Measurements from ENCODE around the gene PPARD. TPM values are rescaled to one million over a fixed set of nuclear protein-coding genes. Genes with fewer than 3 reads are reported as not detected.
A peak's percentile ranks its signal among the peaks of the same experiment; 100 is the strongest.

PPARD gene
- polyA plus RNA-seq, 4 donors = 20.5 to 30.5 (median 26.6) TPM

DNA sequence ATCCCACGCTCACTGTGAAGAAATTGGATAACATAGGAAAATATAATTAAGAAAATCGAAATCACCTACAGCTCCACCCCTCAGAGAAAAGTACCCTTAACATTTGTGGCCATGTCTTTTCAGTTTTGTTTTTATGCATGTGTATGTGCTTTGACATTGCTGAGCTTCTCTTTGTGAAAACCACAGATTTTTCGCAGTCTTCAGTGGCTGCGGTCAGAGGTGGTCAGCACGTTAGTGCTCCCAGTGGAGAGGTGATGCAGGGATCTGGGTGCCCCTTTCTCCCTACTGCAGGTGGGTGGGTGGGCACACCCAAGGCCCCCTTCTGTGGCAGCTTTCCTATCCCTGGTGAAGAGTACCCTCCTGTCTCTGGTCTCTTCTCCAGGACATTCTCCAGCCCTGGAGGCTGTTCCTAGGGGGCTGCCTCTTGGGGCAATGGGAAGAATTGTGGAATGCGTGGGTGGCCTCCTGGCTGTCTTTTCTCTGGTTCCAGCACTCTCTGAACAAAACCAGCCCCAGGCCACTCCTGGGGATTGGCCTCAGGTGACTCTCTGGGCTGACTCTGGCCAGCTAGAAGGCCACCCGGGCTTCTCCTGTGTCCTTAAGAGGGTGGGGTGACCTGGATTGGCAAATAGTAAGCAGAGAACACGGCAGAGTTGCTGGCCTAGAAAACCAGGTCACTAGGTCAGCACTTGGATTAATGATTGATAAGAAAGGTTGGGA is 59.9 kb downstream of the PPARD start:
- peak in 2 of 4 donors; percentile 42 to 49 for DNase-seq (ENCODE audit: low read depth in 4 of 4, low spot score in 2 of 4)

DNA sequence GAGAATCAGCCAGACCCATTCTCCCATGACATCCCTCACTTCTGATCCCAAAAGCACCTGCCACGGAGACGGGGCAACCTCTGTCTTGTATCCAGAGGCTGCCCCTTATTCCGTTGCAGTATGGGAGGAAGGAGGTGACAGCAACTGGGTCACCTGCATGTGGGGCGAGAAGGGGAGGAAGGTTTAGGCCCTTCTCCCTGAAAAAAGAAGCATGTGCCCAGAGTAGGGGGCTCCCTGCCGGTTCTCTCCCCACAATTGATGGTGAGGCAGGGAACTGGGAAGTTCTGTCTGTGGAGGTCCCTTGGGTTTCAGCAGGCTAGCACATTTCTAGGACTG is 60.5 kb downstream of the PPARD start:
- DNase-seq (ENCODE audit: low read depth in 4 of 4, low spot score in 2 of 4) = no peak

DNA sequence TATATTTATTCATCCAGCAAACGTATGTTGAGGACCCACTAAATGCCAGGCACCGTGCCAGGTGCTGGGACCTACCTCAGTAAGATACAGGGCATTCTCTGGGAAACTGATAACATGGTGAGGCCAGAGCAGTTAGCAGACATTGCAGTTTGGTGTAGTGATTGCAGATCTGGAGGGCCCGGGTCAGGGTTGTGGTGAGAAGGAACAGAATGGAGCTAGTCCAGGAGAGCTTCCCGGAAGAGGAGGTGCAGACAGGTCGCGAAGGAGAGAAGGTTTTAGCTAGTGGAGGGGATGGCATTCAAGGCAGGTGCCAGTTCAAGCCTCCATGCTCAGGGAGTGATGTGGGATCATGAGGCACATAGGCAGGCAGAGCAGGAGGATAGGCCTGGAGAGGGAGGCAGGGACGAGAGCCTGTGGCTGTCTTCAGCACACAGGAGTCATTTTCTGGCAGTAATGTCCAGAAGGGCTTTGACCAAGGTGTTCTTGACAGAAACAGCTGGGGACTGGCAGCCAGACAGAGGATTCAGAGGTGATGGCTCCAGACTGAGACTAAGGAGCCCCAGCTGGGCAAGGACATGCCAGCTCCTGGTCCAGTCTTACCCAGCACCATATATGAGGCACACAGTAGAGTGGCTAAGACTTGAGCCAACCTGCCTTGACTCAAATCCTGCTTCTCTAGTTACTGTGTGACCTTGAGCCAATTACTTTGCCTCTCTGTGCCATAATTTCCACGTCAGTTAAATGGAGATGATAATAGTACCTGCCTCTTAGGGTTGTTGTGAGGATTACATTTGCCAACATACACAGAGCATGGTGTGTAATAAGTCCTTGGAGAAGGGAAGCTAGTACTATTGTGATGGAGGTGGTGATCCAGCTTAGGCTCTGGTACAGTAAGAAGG is 61.4 kb downstream of the PPARD start:
- DNase-seq (ENCODE audit: low read depth in 4 of 4, low spot score in 2 of 4) = no peak

DNA sequence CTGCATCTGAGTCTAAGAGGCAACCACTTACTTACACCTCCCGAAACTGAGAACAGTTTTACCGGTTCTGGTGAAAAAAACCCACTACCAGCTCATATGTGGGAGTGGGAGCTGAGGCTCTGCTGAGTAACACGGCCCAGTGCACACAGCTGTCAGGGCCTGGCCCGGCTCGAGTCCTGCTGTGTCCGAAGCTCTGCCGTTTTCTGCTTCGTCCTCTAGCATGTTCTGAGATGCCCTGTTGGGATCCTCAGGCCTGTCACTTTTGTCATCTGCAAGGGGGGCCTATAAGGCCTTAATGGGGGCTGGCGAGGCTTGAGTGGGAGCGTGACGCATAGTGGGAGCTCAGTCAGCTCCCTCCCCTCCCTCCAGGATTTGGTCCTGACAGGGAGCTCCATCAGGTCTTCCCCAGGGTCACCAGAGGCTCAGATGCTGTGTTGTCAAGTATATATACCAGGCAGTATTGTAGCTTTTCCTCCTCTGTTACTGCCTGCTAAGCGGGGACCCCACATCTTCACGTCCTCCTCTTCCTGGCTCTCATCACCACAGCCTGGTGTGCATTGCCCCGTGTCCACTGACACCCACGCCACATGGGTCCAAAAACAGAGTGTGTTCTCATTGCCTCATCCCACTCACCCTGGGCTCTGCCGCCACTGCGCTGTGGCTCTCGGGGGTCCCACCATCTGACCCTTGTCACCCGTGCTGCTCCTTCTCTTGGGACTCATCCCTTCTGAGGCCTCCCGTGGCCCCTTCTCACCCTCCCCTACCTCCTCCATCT is 64.5 kb downstream of the PPARD start:
- DNase-seq (ENCODE audit: low read depth in 4 of 4, low spot score in 2 of 4) = no peak

DNA sequence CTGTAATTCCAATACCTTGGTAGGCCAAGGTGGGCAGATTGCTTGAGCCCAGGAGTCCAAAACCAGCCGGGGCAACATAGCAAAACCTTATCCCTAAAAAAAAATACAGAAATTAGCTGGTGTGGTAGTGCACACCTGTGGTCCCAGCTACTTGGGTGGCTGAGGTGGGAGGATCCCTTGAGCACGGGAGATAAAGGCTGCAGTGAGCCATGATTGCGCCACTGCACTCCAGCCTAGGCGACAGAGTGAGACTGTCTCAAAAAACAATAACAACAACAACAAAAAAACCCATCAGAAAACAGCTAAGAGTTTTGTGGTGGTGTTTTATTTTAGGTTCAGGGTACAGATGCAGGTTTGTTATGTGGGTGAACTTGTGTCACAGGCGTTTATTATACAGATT is 66.9 kb downstream of the PPARD start:
- no peak for DNase-seq (ENCODE audit: low read depth in 4 of 4, low spot score in 2 of 4)

DNA sequence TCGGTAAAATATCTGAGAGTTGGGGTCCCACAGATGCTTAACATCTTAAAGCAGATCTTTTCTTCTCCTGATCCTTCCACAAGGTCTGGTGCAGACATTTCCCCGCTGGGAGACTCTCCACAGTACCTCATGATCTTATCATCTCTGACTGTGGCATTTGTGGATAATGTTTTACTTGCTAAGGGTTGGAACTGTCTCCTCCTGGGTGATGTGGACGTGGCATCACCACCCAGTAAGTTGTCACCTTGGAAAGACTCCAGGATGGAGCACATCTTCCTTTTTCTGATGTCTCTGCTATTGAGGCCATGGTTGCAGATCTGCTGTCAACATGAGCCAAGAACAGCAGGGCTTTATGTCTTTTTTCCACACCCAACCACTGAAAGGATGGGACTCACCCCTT is 67.8 kb downstream of the PPARD start:
- DNase-seq (ENCODE audit: low read depth in 4 of 4, low spot score in 2 of 4) = no peak

DNA sequence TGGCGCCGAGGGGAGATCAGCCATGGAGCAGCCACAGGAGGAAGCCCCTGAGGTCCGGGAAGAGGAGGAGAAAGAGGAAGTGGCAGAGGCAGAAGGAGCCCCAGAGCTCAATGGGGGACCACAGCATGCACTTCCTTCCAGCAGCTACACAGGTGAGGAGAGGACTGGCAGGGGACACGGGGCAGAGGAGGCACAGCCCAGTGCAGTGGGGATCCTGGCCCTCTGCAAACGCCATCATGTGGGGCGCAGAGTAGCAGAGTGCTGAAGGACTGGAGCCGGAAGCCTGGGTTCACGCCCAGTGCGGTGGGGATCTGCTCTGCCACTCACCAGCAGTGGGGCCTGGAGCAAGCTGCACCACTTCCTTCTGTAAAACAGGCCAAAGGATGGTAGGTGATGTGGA is 68.7 kb downstream of the PPARD start:
- DNase-seq (ENCODE audit: low read depth in 4 of 4, low spot score in 2 of 4) = no peak

DNA sequence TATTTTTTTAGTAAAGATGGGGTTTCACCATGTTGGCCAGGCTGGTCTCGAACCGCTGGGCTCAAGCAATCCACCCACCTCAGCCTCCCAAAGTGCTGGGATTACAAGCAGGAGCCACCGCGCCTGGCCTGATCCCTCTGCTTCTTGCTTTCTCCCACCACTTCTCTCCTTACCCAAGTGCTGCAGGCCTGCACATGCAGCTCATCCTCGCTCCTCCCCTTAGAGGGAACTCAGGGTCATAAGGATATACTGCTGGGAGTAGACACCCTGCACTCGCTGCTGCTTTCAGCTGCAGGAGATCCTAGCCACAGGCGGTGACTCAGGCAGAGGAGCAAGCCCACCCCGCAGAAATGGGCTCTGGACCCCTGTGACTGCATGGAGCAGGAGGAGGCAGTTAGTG is 69.7 kb downstream of the PPARD start:
- DNase-seq (ENCODE audit: low read depth in 4 of 4, low spot score in 2 of 4) = no peak

DNA sequence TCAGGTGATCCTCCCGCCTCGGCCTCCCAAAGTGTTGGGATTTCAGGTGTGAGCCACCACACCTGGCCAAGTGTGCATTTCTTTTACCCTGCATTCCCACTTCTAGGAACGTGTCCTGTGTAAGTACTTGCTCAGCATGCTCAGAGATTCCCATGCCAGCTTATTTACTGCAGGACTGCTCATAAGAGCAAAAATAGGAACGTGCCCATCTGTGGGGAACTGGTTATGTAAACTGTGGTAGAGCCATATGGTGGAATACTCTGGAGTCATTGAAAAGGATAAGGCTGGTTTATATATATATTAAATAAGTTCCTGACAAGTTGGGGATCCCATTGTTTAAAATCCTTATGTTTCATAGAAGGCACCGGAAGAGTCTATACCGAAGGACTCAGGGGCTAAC is 71.6 kb downstream of the PPARD start:
- DNase-seq (ENCODE audit: low read depth in 4 of 4, low spot score in 2 of 4) = no peak

DNA sequence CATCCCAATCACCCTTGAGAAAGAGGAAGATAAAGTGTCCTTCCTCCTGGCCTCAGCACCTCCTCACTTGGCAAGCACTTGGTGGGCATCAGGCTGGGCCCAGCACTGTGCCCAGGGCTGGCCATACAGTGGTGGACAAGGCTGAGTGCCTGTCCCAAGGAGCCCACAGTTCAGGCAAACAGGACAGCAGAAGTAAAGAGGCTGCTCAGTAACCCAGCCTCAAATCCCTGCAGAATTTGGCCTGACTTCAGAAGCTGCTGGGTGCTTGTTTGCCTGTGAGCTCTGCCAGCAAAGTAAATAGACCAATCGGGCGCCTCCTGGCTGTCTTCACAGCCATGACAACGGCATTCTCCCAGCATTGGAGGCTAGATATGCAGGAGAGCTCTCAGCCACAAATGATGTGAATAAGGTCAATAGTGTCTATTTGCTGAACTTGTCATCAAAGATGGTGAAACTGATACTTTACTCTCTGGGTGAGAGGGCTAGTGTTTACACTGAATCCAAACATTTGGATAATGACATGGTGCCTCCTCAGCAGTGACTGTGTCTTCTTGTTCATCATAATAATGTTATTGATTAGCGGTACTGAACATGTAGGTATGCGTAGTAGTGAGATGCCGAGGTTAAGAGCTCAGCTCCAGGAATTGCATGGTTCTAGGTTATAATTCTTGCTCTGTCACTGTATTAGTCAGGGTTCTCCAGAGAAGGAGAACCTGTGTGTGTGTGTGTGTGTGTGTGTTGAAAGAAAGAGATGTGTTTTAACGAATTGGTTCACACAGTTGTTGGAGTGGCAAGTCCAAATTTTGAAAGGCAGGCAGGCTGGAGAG is 72.9 kb downstream of the PPARD start:
- DNase-seq (ENCODE audit: low read depth in 4 of 4, low spot score in 2 of 4) = peak in 2 of 4 donors; percentile 23 to 27

DNA sequence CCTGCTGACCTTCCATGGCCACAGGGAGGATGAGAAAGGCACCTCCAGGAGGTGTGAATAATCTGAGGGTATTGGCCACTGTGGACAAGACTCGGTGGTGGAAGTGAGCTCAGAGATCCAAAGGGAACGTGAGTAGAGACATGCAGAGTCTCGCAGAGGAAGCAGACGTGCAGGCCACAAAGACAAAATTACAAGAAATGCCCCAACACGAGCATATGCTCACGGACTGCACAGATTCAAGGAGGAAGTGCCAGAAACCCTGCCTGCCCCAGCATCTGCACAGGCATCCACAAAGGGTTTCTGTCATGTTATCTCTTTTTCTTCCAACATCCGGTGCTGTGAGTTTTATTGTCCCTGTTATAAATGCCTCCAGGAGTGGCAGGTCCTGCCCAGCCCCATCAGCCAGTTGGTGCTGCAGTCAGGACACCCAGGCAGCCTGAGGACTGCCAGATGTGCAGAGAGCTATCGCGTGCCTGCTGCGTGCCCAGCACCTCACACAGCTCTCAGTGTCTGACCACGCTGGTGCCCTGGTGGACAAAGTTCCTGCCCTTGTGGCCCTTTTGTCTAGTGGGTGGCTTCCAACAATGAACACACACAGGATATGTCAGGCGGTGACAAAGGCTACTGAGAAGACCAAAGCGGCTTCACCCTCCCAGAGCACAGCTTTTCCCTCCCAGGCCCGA is 75.8 kb downstream of the PPARD start:
- no peak for DNase-seq (ENCODE audit: low read depth in 4 of 4, low spot score in 2 of 4)

DNA sequence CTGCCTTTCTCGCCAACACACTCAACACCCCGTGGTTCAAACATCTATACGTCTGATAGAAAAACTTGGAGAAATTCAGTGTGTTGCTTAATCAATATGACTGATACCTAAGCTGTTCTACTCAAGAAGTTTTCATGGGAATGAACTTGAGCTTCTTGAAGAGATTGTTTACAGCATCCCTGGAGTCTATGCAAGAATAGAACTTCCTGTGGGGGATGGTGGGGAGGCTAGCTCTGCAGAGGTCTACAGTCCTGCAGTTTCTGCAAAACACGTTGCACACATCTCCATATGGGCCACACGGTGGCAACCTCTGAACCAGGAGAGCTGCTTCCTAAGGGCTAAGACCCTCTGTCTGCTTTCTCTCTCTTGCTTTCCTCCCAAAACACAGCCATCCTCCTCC is 77.1 kb downstream of the PPARD start:
- peak in 1 of 4 donors; percentile 41 for DNase-seq (ENCODE audit: low read depth in 4 of 4, low spot score in 2 of 4)

DNA sequence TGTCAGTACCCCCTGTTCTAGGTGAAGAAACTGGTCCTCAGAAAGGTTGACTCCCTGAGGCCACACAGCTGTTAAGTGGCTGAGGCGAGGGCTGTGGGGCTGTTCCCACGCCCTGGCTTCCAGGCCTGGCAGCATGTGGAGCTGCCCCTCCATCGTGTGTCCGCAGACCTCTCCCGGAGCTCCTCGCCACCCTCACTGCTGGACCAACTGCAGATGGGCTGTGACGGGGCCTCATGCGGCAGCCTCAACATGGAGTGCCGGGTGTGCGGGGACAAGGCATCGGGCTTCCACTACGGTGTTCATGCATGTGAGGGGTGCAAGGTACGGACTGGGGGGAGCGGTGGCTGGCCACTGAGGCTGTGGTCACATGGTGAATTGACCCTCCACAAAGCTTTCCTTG is 77.6 kb downstream of the PPARD start:
- no peak for DNase-seq (ENCODE audit: low read depth in 4 of 4, low spot score in 2 of 4)

DNA sequence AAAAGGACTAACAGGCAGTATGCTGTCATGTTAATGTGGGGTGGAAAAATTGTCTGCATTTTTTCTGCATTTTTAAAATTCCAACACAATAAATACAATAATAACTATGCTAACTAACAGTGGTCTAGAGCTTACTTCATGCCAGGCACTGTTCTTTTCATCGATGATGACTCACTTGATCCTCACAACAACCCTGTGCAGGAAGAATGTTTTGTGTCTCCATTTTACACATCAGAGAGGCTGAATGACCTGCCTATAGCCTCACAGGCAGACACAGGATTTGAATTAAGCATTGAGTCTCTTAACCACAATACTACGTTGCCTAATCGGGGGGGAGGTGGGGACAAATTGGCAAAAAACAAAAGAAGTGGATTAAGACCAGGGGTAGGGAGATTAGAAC is 82.9 kb downstream of the PPARD start:
- DNase-seq (ENCODE audit: low read depth in 4 of 4, low spot score in 2 of 4) = no peak

DNA sequence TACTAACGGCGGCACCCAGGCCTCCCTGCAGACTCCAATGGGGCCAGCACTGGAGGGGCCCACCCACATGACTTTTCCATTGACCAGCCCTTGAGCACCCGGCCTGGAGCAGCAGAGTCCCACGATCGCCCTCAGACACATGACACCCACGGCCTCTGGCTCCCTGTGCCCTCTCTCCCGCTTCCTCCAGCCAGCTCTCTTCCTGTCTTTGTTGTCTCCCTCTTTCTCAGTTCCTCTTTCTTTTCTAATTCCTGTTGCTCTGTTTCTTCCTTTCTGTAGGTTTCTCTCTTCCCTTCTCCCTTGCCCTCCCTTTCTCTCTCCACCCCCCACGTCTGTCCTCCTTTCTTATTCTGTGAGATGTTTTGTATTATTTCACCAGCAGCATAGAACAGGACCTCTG is 83.7 kb downstream of the PPARD start:
- DNase-seq (ENCODE audit: low read depth in 4 of 4, low spot score in 2 of 4) = no peak

DNA sequence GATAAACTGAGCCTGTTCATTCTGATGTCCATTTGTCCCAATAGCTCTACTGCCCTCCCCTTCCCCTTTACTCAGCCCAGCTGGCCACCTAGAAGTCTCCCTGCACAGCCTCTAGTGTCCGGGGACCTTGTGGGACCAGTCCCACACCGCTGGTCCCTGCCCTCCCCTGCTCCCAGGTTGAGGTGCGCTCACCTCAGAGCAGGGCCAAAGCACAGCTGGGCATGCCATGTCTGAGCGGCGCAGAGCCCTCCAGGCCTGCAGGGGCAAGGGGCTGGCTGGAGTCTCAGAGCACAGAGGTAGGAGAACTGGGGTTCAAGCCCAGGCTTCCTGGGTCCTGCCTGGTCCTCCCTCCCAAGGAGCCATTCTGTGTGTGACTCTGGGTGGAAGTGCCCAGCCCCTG is 85.1 kb downstream of the PPARD start:
- DNase-seq (ENCODE audit: low read depth in 4 of 4, low spot score in 2 of 4) = no peak

DNA sequence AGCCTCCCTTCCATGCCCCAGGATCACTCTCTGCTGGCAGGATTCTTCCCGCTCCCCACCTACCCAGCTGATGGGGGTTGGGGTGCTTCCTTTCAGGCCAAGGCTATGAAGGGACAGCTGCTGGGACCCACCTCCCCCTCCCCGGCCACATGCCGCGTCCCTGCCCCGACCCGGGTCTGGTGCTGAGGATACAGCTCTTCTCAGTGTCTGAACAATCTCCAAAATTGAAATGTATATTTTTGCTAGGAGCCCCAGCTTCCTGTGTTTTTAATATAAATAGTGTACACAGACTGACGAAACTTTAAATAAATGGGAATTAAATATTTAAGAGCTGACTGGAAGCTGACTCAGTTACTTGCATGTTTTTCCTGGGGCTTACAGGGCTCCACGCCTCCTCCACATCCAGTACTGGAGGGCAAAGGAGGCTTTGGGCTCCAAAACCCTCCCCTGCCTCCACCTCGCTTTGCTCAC is 85.5 kb downstream of the PPARD start:
- no peak for DNase-seq (ENCODE audit: low read depth in 4 of 4, low spot score in 2 of 4)

DNA sequence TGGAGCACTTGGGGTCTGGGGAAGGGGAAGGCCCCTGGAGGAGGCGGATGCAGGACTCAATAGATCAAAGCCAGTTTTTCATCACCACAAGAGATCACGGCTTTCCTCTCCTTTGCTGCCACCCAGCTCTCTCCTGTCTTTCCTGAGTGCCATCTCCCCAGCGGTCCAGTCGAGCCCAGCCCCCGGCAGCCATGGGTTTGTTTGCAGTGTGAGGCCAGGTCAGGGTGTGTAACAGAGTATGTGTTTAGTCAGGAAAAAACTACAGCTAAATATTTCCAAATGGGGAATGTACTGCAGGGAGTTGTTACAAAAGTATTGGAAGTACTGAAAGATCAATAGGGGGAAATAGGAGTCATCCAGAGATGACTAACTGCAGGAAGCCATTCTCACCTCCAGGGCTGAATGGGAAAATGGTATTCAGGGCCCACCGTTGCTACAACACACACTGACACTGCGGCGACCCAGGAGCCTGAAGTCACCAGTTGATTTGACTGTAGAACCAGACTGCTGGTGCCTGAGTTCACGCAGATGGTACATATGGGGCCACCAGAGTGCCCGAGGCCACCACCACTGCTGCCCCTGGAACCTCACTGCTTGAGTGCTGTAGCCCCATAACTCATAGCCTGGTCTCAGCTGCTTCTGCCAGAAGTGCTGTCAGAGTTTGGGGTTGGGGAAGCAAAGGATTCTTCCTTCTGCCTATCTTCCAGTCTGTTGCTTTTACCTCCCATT is 86.2 kb downstream of the PPARD start:
- DNase-seq (ENCODE audit: low read depth in 4 of 4, low spot score in 2 of 4) = no peak

DNA sequence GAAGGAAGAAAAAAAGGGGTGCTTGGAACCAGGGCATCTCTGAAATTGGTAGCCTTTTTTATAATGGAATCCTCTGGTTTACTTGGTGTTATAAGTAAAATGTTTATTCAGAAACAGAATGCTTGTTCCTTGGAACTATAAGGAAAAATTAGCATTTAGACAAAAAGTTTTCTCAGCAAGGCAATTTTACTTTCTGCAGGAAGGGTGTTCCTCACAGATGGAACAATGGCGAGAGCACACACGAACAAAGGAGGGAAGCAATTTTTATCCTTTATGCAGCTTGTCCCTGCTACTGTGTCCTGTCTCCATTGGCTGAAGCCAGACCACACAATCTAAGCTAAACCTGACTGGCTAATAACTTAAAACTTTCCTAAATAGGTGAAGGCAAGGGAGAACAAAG is 87.1 kb downstream of the PPARD start:
- no peak for DNase-seq (ENCODE audit: low read depth in 4 of 4, low spot score in 2 of 4)
